ENCODE measurements around the gene SEPTIN2. TPM values are rescaled to one million over a fixed set of nuclear protein-coding genes. Genes with fewer than 3 reads are reported as not detected.
A peak's percentile ranks its signal among the peaks of the same experiment; 100 is the strongest.

The SEPTIN2 gene
- total and polyA plus RNA-seq, 2 experiments from 2014 or later, result 315 to 373 TPM

DNA sequence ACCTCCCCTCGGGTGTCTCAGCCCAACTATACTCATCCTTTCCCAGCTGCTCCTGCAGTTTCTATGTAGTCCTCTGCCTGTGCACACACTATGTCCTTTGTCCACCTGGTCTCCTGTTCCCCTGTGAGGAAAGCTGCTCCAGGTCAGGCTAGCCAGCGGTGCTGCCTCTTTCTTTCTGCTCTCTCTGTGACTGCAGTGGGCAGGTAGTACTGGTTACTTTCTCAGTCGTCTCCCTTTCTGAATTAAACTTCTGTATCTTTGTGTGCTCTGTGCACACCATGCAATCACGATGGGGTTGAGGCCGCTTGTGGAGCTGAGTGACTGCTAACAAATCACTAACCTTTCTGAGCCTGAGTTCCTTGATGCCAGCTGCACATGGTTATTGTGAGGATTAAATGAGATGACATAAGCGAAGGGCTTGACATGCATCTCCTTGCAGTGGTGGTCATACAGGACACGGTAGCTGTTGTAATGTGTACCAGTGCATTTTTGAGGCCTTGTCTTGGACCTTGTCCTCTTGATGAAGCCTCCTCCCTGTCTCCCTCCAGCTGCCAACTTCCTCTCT is 43.8 kb downstream of the SEPTIN2 start:
- peaks cover 80% of the 10 kb centered on the region for H3K79me2 ChIP-seq
- no peaks in the 10 kb centered on the region for H3K36me3 ChIP-seq (replicated peaks; ENCODE audit: insufficient read depth, low read depth)
- no peak overlapping the region for H3K4me3 ChIP-seq
- no peak overlapping the region for H2AFZ ChIP-seq
- H3K4me2 ChIP-seq, result peak overlapping the region; percentile 92
- WGBS (ENCODE audit: low lambda C conversion rate, missing lambda C conversion rate), result 83% methylated on average over 7 of the region's 7 CpGs
- H3K9me2 ChIP-seq (replicated peaks; ENCODE audit: insufficient read depth), result no peaks in the 10 kb centered on the region
- H3K27ac ChIP-seq, result peak overlapping the region; percentile 65
- peaks cover 27% of the 10 kb centered on the region for H3K4me1 ChIP-seq (ENCODE audit: insufficient read depth)
- no peak for TF ChIP-seq EZH2 (IDR thresholded peaks at IDR 0.05; ENCODE audit: borderline replicate concordance)
- TF ChIP-seq EZH2phosphoT487 (IDR thresholded peaks at IDR 0.05; ENCODE audit: low read depth, severe bottlenecking, unreplicated experiment), result no peak
- TF ChIP-seq, protein P1, sequence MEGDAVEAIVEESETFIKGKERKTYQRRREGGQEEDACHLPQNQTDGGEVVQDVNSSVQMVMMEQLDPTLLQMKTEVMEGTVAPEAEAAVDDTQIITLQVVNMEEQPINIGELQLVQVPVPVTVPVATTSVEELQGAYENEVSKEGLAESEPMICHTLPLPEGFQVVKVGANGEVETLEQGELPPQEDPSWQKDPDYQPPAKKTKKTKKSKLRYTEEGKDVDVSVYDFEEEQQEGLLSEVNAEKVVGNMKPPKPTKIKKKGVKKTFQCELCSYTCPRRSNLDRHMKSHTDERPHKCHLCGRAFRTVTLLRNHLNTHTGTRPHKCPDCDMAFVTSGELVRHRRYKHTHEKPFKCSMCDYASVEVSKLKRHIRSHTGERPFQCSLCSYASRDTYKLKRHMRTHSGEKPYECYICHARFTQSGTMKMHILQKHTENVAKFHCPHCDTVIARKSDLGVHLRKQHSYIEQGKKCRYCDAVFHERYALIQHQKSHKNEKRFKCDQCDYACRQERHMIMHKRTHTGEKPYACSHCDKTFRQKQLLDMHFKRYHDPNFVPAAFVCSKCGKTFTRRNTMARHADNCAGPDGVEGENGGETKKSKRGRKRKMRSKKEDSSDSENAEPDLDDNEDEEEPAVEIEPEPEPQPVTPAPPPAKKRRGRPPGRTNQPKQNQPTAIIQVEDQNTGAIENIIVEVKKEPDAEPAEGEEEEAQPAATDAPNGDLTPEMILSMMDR (IDR thresholded peaks at IDR 0.05; ENCODE audit: poor library complexity), result no peak
- H3K9me3 ChIP-seq (ENCODE audit: low read depth), result no peaks in the 10 kb centered on the region
- peak; percentile 33 for DNase-seq (ENCODE audit: low spot score)
- no peaks in the 10 kb centered on the region for H3K27me3 ChIP-seq
- peaks cover 31% of the 10 kb centered on the region for H4K20me1 ChIP-seq (ENCODE audit: insufficient read depth, poor library complexity, severe bottlenecking)

DNA sequence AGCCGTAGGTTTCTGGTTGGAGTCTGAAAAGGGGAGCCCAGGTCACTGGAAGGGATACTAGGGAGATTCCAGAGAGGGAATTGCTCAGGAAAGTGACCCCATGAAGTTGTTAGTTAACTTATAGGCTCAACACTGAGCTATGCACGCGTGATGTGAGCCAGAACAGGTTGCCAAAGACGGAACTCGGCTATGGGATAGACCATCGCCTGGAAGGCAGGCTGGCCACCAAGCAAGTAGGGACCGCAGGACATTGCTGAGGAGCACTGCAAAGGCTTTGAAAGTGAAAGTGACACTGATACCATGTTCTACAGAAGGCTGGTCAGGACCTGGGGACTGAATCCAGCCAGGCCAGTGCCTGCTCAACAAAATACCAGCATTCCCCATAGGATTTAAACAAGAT is 47.7 kb downstream of the SEPTIN2 start:
- Histone ChIP-seq H4K20me1 (ENCODE audit: insufficient read depth, poor library complexity, severe bottlenecking) (peaks cover 18% of the 10 kb centered on the region), H3K36me3 (replicated peaks; ENCODE audit: insufficient read depth, low read depth) (no peaks in the 10 kb centered on the region), H3K9me2 (replicated peaks; ENCODE audit: insufficient read depth) (no peaks in the 10 kb centered on the region), H3K4me1 (ENCODE audit: insufficient read depth) (peaks cover 8% of the 10 kb centered on the region), H3K4me3 (no peak overlapping the region), H3K27ac (no peak overlapping the region), H3K79me2 (peaks cover 96% of the 10 kb centered on the region), H3K4me2 (no peak overlapping the region), H3K27me3 (no peaks in the 10 kb centered on the region), H2AFZ (no peak overlapping the region), H3K9me3 (ENCODE audit: low read depth) (no peaks in the 10 kb centered on the region)
- 93% methylated on average over 7 of the region's 7 CpGs for WGBS (ENCODE audit: low lambda C conversion rate, missing lambda C conversion rate)
- TF ChIP-seq EZH2 (IDR thresholded peaks at IDR 0.05; ENCODE audit: borderline replicate concordance) (no peak), EZH2phosphoT487 (IDR thresholded peaks at IDR 0.05; ENCODE audit: low read depth, severe bottlenecking, unreplicated experiment) (no peak)
- TF ChIP-seq, protein P1 (IDR thresholded peaks at IDR 0.05; ENCODE audit: poor library complexity), result no peak
- no peak for DNase-seq (ENCODE audit: low spot score)

DNA sequence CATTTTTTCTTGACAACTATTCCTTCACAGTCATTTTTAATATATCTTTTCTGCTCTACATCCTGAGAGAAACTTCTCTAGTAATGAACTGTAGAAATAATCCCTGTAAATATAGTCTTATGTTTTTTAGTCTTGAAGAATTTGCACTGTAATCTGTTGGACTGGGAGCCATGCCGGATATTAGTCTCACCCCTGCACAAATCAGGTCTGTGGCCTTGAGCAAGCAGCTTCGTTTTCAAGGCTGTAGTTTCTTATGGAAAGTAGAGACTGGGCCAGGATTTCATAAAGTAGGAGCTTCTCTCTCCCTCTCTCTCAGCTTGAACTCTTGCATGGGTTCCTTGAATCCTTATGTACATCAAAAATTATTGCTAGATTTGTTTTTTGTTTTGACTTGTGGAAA is 49.1 kb downstream of the SEPTIN2 start:
- WGBS (ENCODE audit: low lambda C conversion rate, missing lambda C conversion rate), result 78% methylated on average over 2 of the region's 2 CpGs
- peaks cover 3% of the 10 kb centered on the region for H3K4me1 ChIP-seq (ENCODE audit: insufficient read depth)
- DNase-seq (ENCODE audit: low spot score), result no peak
- no peaks in the 10 kb centered on the region for H3K27me3 ChIP-seq
- H2AFZ ChIP-seq, result no peak overlapping the region
- no peaks in the 10 kb centered on the region for H3K36me3 ChIP-seq (replicated peaks; ENCODE audit: insufficient read depth, low read depth)
- no peak overlapping the region for H3K4me3 ChIP-seq
- TF ChIP-seq EZH2phosphoT487 (IDR thresholded peaks at IDR 0.05; ENCODE audit: low read depth, severe bottlenecking, unreplicated experiment) (no peak), EZH2 (IDR thresholded peaks at IDR 0.05; ENCODE audit: borderline replicate concordance) (no peak)
- TF ChIP-seq, protein P1 (IDR thresholded peaks at IDR 0.05; ENCODE audit: poor library complexity), result no peak
- H3K9me3 ChIP-seq (ENCODE audit: low read depth), result no peaks in the 10 kb centered on the region
- H3K79me2 ChIP-seq, result peaks cover 96% of the 10 kb centered on the region
- H4K20me1 ChIP-seq (ENCODE audit: insufficient read depth, poor library complexity, severe bottlenecking), result peaks cover 7% of the 10 kb centered on the region
- H3K4me2 ChIP-seq, result no peak overlapping the region
- no peaks in the 10 kb centered on the region for H3K9me2 ChIP-seq (replicated peaks; ENCODE audit: insufficient read depth)
- H3K27ac ChIP-seq, result no peak overlapping the region

Data from hepatocyte (in vitro differentiated cells).